Skeletal muscle tissue (tissue), 4 donors: ENCODE data around the gene PLK4. TPM values are rescaled to one million over a fixed set of nuclear protein-coding genes. Genes with fewer than 3 reads are reported as not detected.
A peak's percentile ranks its signal among the peaks of the same experiment; 100 is the strongest.

Source experiments
- H3K27ac ChIP-seq: one replicate; pipeline ENCODE4 v1.7.0; 2013; ENCODE audit warnings: mild to moderate bottlenecking, low read depth, low read length, inconsistent platforms
- H3K27me3 ChIP-seq, 3 donors: one replicate each; pipeline ENCODE4 v1.7.0; 2013; ENCODE audit warnings: low read length in 3 of 3; ENCODE audit not compliant: control insufficient read depth in 3 of 3, insufficient read depth in 3 of 3
- H3K36me3 ChIP-seq, 3 donors: one replicate each; pipeline ENCODE4 v1.7.0; 2013; ENCODE audit warnings: low read length in 3 of 3; ENCODE audit not compliant: control insufficient read depth in 3 of 3, insufficient read depth in 3 of 3
- H3K4me1 ChIP-seq, 3 donors: one replicate each; pipeline ENCODE4 v1.7.0; 2013; ENCODE audit warnings: low read length in 3 of 3, mild to moderate bottlenecking in 3 of 3; ENCODE audit not compliant: control insufficient read depth in 3 of 3, insufficient read depth in 3 of 3
- H3K4me3 ChIP-seq, 3 donors: one replicate each; pipeline ENCODE4 v1.7.0; 2013; ENCODE audit warnings: low read length in 3 of 3
- H3K9ac ChIP-seq, 3 donors: one replicate each; pipeline ENCODE4 v1.7.0; 2013; ENCODE audit warnings: low read length in 3 of 3, mild to moderate bottlenecking in 3 of 3, moderate library complexity in 2 of 3, low read depth in 1 of 3
- H3K9me3 ChIP-seq, 3 donors: one replicate each; pipeline ENCODE4 v1.7.0; 2013; ENCODE audit warnings: low read length in 3 of 3; ENCODE audit not compliant: control insufficient read depth in 3 of 3
- total RNA-seq: library from RNA; depleted of rRNA; stranded (reverse); fragments of >200 nt; gene quantifications from one replicate; pipeline ENCODE4 v1.2.3, GENCODE V29; 2014
- donor health status: Osteomylitis.

The PLK4 gene
- total RNA-seq: 5.7 TPM

DNA sequence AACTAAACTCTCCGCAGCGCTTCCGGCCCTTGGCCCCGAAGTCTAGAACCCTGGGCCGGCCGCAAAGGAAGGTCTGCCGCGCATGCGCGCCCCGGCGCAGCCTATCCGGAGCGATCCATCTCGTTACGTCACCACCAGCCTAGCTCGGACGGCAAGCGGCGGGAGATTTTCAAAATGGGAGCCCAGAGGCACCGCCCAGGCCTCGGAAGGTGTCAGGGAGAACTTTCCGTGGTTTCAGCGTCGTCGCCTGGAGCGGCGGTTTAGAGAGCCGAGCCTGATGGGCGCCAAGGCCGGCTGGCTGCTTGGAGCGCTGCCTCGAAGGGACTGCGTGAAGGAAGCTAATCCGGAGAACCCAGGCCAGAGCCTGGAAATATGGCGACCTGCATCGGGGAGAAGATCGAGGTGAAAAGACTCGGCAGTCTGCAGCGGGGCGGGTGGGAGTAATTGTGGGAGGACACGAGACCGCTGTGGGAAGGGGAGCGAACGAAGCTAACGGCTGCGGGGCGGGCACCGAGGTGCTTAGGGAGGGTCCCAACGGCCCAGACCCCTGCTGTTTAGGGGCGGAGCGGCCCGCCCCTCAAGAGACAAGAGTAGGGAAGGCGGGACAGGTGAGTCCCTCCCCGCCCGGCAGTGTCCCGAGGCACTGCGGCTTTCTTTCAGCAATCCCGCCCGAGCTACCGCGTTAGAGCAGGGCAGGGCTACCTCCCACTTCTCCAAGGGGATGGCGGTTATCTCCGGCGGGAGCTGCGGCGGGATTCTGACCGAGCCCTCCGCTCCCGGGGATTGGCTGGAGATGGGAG is at the start of gene PLK4:
Gene PLK4, plus strand, starts transcription at position 131 of the 800 bp plus-strand sequence. Its CDS starts 242 bp downstream, at position 373.
- Histone ChIP-seq H3K27ac (peak within 1 kb of the TSS; percentile 39), H3K36me3 (no peaks in the 10 kb centered on the region), H3K4me1 (peaks cover 5 to 10% (median 7%) of the 10 kb centered on the region in 3 donors), H3K27me3 (no peaks in the 10 kb centered on the region), H3K9ac (peak within 1 kb of the TSS; percentile 72 to 83 (median 80)), H3K4me3 (peak within 1 kb of the TSS; percentile 89 to 93 (median 89)), H3K9me3 (no peaks in the 10 kb centered on the region)

DNA sequence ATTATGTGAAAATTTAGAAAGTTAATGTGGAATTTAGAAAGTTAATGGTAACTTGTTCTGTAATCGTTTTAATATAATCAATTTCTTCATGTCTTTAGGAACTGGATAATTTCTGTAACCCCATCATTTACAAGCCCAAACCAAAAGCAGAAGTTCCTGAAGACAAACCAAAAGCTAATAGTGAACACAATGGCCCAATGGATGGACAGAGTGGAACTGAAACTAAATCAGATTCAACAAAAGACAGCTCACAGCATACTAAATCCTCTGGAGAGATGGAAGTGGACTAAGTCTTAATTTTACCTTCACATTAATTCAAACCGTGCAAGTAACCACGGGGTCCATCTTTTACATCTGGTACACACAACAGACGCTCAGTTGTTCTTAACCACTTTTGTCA is 48.1 kb upstream of the PLK4 start:
- H3K9ac ChIP-seq: no peak overlapping the region
- H3K4me3 ChIP-seq: no peak overlapping the region
- no peaks in the 10 kb centered on the region for H3K9me3 ChIP-seq
- no peaks in the 10 kb centered on the region for H3K4me1 ChIP-seq
- H3K27me3 ChIP-seq: no peaks in the 10 kb centered on the region
- no peaks in the 10 kb centered on the region for H3K36me3 ChIP-seq
- no peak overlapping the region for H3K27ac ChIP-seq

DNA sequence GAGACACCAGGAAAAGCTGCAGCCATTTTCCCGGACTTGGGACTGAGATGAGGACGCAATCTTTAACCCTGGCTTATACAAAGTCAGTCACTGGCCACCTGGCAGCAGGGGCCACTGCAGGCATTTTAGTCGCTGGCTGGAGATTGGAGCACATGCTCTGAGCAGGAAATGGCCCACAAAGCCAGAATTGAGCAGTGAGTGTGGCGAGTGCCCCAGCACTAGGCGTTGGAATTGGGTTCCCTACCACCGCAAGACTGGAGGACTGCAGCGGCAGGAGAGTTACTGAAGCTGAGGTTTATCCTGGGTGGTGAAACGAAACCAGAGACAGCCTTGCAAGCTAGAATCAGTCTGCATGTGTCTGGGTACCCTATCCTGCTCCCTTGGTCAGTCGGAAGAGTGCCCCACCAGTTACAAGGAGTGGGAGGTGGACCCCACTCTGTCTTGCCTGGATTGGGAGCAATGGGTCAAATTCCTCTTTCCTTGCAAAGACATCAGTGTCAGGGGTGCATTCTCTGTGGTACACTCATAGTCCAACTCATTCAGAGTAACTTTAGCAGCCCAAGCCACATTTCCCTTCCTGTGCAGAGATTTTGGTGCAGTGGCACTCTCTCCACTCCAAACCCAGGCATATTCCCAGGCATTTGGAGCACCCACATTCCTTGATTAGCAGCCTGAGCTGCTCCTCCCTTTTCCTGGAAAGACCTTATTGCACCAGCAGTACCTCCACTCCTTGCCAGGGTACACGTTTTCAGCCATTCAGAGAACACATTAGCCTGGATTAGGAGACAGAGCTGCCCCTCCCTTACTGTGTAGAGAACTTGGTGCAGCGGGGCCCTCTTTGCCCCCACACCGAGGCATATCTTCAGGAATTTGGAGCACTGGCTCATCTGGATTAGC is 36.7 kb upstream of the PLK4 start:
- Histone ChIP-seq H3K4me1 (no peaks in the 10 kb centered on the region), H3K4me3 (no peak overlapping the region), H3K27ac (no peak overlapping the region), H3K27me3 (no peaks in the 10 kb centered on the region), H3K9me3 (peaks cover 0 to 3% (median 2%) of the 10 kb centered on the region in 3 donors), H3K9ac (no peak overlapping the region), H3K36me3 (no peaks in the 10 kb centered on the region)

GRCh38 chr4:127844601-127845116 is 36.0 kb upstream of the PLK4 start:
- Histone ChIP-seq H3K4me1 (no peaks in the 10 kb centered on the region), H3K36me3 (no peaks in the 10 kb centered on the region), H3K9ac (no peak overlapping the region), H3K27ac (no peak overlapping the region), H3K9me3 (peaks cover 1 to 3% (median 2%) of the 10 kb centered on the region in 3 donors), H3K4me3 (no peak overlapping the region), H3K27me3 (no peaks in the 10 kb centered on the region)

DNA sequence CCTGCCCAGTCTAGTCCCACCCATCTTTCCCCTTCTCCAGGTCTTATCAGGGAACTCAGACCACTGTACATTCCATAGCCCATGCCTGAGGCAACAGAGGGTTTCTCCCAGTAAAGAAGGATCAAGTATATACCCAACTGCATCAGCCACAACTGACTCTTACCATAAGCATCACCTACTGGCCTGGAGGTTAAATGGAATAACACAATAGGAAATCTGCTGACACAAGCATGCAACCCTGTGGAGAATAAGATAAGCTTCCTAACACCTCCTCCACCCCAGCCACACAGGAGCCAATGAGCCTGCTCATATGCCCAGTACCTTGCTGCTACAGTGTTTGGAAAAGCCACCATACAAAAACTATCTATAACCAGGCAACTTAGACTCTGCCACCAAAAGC is 34.6 kb upstream of the PLK4 start:
- Histone ChIP-seq H3K9ac (no peak overlapping the region), H3K4me1 (no peaks in the 10 kb centered on the region), H3K9me3 (peaks cover 3 to 5% (median 3%) of the 10 kb centered on the region in 3 donors), H3K36me3 (no peaks in the 10 kb centered on the region), H3K27me3 (no peaks in the 10 kb centered on the region), H3K4me3 (no peak overlapping the region), H3K27ac (no peak overlapping the region)

DNA sequence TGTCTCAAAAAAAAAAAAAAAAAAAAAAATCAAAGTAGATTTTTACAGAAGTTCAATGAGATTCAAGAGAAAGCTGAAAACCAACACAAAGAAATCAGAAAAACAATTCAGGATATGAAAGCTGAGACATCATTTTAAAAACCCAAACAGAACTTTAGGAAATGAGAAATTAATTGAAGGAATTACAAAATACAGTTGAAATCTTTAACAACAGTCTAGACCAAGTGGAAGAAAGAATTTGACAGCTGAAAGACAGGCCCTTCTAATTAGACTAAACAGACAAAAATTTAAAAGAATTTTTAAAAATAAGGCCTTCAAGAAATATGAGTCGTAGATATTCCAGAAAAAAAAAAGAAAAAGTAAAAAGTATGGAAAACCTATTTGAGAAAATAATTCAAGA is 33.9 kb upstream of the PLK4 start:
- no peaks in the 10 kb centered on the region for H3K4me1 ChIP-seq
- H3K36me3 ChIP-seq: no peaks in the 10 kb centered on the region
- H3K9me3 ChIP-seq: peaks cover 3 to 5% (median 3%) of the 10 kb centered on the region in 3 donors

GRCh38 chr4:127849505-127850234 is 31.0 kb upstream of the PLK4 start:
- no peaks in the 10 kb centered on the region for H3K36me3 ChIP-seq
- no peak overlapping the region for H3K4me3 ChIP-seq
- no peak overlapping the region for H3K9ac ChIP-seq
- no peak overlapping the region for H3K27ac ChIP-seq
- H3K4me1 ChIP-seq: no peaks in the 10 kb centered on the region
- H3K9me3 ChIP-seq: peaks cover 3 to 6% (median 3%) of the 10 kb centered on the region in 3 donors
- no peaks in the 10 kb centered on the region for H3K27me3 ChIP-seq

More for the DNA sequence above, 33.9 kb upstream of the PLK4 start:
- Histone ChIP-seq H3K27me3 (no peaks in the 10 kb centered on the region), H3K9ac (no peak overlapping the region), H3K27ac (no peak overlapping the region), H3K4me3 (no peak overlapping the region)

DNA sequence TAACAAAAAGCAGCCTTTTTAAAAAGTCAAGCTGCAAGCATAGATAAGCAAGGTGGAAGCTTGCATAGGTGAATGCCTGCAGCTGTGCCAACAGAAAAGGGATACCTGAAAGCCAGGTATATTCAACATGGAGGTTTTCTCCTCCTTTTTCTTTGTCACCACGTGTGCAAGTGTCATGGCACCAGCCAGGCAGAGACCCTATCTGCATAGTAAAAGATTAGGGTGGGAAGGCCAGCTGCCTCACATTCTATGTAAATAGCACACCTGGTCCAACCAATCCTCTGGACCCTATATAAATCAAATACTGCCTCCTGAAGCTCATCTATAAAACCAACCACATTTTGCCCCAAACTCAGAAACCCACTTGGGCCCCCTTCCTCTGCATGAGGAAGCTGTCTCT is 28.0 kb upstream of the PLK4 start:
- Histone ChIP-seq H3K4me1 (no peaks in the 10 kb centered on the region), H3K9me3 (peaks cover 0 to 6% (median 3%) of the 10 kb centered on the region in 3 donors), H3K36me3 (no peaks in the 10 kb centered on the region), H3K4me3 (no peak overlapping the region), H3K27ac (no peak overlapping the region), H3K27me3 (no peaks in the 10 kb centered on the region), H3K9ac (no peak overlapping the region)

GRCh38 chr4:127856196-127856812 is 24.4 kb upstream of the PLK4 start:
- no peaks in the 10 kb centered on the region for H3K27me3 ChIP-seq
- H3K36me3 ChIP-seq: no peaks in the 10 kb centered on the region

More at GRCh38 chr4:127856196-127856812, 24.4 kb upstream of the PLK4 start:
- no peaks in the 10 kb centered on the region for H3K4me1 ChIP-seq
- H3K4me3 ChIP-seq: no peak overlapping the region
- no peak overlapping the region for H3K27ac ChIP-seq
- H3K9ac ChIP-seq: no peak overlapping the region
- peaks cover 0 to 2% (median 0%) of the 10 kb centered on the region in 3 donors for H3K9me3 ChIP-seq
